Measurements from ENCODE around the gene BRINP2.
"Not testable (repeated sequence)": the region's sequence is repeated elsewhere in the genome, so short reads cannot be mapped to it uniquely, and the experiment has no call there.

BRINP2 gene

GRCh38 chr1:177311586-177311985 lies 140.8 kb downstream of the BRINP2 start:
- no peak for DNase-seq (ENCODE audit: low read depth)

- DNase-seq (ENCODE audit: low read depth): no peak
Observed at GRCh38 chr1:177315261-177315660, 144.5 kb downstream of the BRINP2 start.

GRCh38 chr1:177315761-177316160 lies 145.0 kb downstream of the BRINP2 start:
- DNase-seq (ENCODE audit: low read depth): no peak

GRCh38 chr1:177321434-177321833 lies 150.7 kb downstream of the BRINP2 start:
- DNase-seq (ENCODE audit: low read depth): not testable (repeated sequence)

GRCh38 chr1:177328251-177328650 lies 157.5 kb downstream of the BRINP2 start:
- DNase-seq (ENCODE audit: low read depth): no peak

- DNase-seq (ENCODE audit: low read depth): no peak
Observed at GRCh38 chr1:177329871-177330270, 159.1 kb downstream of the BRINP2 start.

All from CMK (cell line).